Caco-2 (cell line): ENCODE measurements around the gene TRAPPC6A. TPM values are rescaled to one million over a fixed set of nuclear protein-coding genes. Genes with fewer than 3 reads are reported as not detected.
A peak's percentile ranks its signal among the peaks of the same experiment; 100 is the strongest.

Source experiments
- BruUV-seq: library from RNA; stranded (reverse); fragments of 400-500 nt; replicated peaks from 2 replicates; lab custom pipeline; 2021; lab: Mats Ljungman, UMichigan
- CTCF ChIA-PET: fragments of 300-600 bp; sonication (Branson Sonifier 250); formaldehyde crosslinking; loops from one replicate; lab custom pipeline; 2022; ENCODE audit warnings: antibody characterized with exemption; lab: Charles Lee
- POLR2A ChIA-PET: fragments of 300-600 bp; sonication (Branson Sonifier 250); formaldehyde crosslinking; loops from one replicate; lab custom pipeline; 2022; ENCODE audit warnings: antibody characterized with exemption; lab: Charles Lee
- DNase-seq, 2 experiments: peaks; one replicate each; pipeline versions ENCODE4 v3.0.0 to v3.0.0-alpha.2; 2020 to 2022
- H3K27me3 ChIP-seq: replicated peaks from 2 replicates; pipeline ENCODE4 v1.6.0; 2011; ENCODE audit warnings: low read length; ENCODE audit not compliant: control insufficient read depth, insufficient read depth
- H3K36me3 ChIP-seq: 2 replicates; pipeline ENCODE4 v1.5.1; 2011; ENCODE audit warnings: low read length; ENCODE audit not compliant: control insufficient read depth, insufficient read depth
- H3K4me1 ChIP-seq: fragments of 250-450 bp; sonication (Bioruptor Pico); 2 replicates; pipeline ENCODE4 v1.5.1; 2020; ENCODE audit warnings: mild to moderate bottlenecking
- H3K4me3 ChIP-seq: 2 replicates; pipeline ENCODE4 v1.5.1; 2011; ENCODE audit warnings: low read depth, mild to moderate bottlenecking, control low read depth, low read length
- H3K9me3 ChIP-seq: fragments of 250-450 bp; sonication (Bioruptor Pico); 2 replicates; pipeline ENCODE4 v1.5.1; 2020; ENCODE audit warnings: mild to moderate bottlenecking, moderate library complexity
- H3K27ac Mint-ChIP-seq: one replicate; pipeline ENCODE4 v1.8.0; 2022; ENCODE audit warnings: mixed read lengths; ENCODE audit not compliant: unreplicated experiment
- H3K27me3 Mint-ChIP-seq: one replicate; pipeline ENCODE4 v1.8.0; 2022; ENCODE audit warnings: mixed read lengths; ENCODE audit not compliant: insufficient read depth, unreplicated experiment
- H3K36me3 Mint-ChIP-seq: one replicate; pipeline ENCODE4 v1.8.0; 2022; ENCODE audit warnings: mild to moderate bottlenecking, mixed read lengths; ENCODE audit not compliant: insufficient read depth, unreplicated experiment
- H3K4me1 Mint-ChIP-seq: one replicate; pipeline ENCODE4 v1.8.0; 2022; ENCODE audit warnings: low read depth, mixed read lengths; ENCODE audit not compliant: unreplicated experiment
- H3K4me3 Mint-ChIP-seq: one replicate; pipeline ENCODE4 v1.8.0; 2022; ENCODE audit warnings: mild to moderate bottlenecking, moderate library complexity, mixed read lengths; ENCODE audit not compliant: unreplicated experiment
- H3K9me3 Mint-ChIP-seq: one replicate; pipeline ENCODE4 v1.8.0; 2022; ENCODE audit warnings: mixed read lengths; ENCODE audit not compliant: unreplicated experiment
- CTCF ChIP-seq, 2 experiments: fragments of 200-600 bp in 1 of 2; IDR thresholded peaks; 1 replicate in 1 of 2; 2 replicates in 1 of 2; pipeline versions ENCODE4 v1.5.1 to v1.8.0; 2011 to 2022; ENCODE audit warnings: antibody characterized with exemption in 1 of 2, control low read depth in 1 of 2, inconsistent platforms in 1 of 2, low read depth in 1 of 2, low read length in 1 of 2, mild to moderate bottlenecking in 1 of 2, moderate library complexity in 1 of 2; ENCODE audit not compliant: insufficient read depth in 1 of 2, severe bottlenecking in 1 of 2, unreplicated experiment in 1 of 2
- intact Hi-C: fragments of 100-400 bp; cut with micrococcal nuclease; formaldehyde crosslinking; loops from one replicate; pipeline ENCODE4 v1.10.0; 2022; ENCODE audit not compliant: unreplicated experiment
- total RNA-seq: library from RNA; stranded (reverse); gene quantifications from 2 replicates; pipeline ENCODE4 v1.2.3, GENCODE V29; 2022

The TRAPPC6A gene
- total RNA-seq, 1 experiment from 2014 or later = 53.2 TPM

- intact Hi-C loops = no loop called here
- Mint-ChIP-seq H3K27me3 (no peaks in the 10 kb centered on the region), H3K27ac (peak overlapping the region; percentile 6), H3K9me3 (no peaks in the 10 kb centered on the region), H3K4me1 (no peaks in the 10 kb centered on the region), H3K36me3 (peaks cover 31% of the 10 kb centered on the region), H3K4me3 (no peak overlapping the region)
- Histone ChIP-seq H3K4me3 (no peak overlapping the region), H3K27me3 (no peaks in the 10 kb centered on the region), H3K9me3 (no peaks in the 10 kb centered on the region), H3K36me3 (peaks cover 1% of the 10 kb centered on the region; the same call in 1 of the 2 replicates), H3K4me1 (no peaks in the 10 kb centered on the region)
- BruUV-seq = no TSS peak
- TF ChIP-seq CTCF (IDR thresholded peaks at IDR 0.05; ENCODE audit: insufficient read depth in 1 of 2, low read depth in 1 of 2, low read length in 1 of 2, severe bottlenecking in 1 of 2, unreplicated experiment in 1 of 2) = no peak
- ChIA-PET CTCF (interaction anchor here (0.5 kb wide), 1 partner anchor 47 kb away, joined by 3 read pairs; no protein-coding TSS in a partner anchor), POLR2A (no interaction called here)
- no peak for DNase-seq
Observed at GRCh38 chr19:45137179-45137761, 40.8 kb downstream of the TRAPPC6A start.

- Mint-ChIP-seq H3K4me1 (no peaks in the 10 kb centered on the region), H3K4me3 (no peak overlapping the region), H3K27me3 (no peaks in the 10 kb centered on the region), H3K27ac (peak overlapping the region; percentile 6), H3K36me3 (peaks cover 32% of the 10 kb centered on the region), H3K9me3 (no peaks in the 10 kb centered on the region)
- Histone ChIP-seq H3K36me3 (peaks cover 1% of the 10 kb centered on the region; the same call in 1 of the 2 replicates), H3K9me3 (no peaks in the 10 kb centered on the region), H3K27me3 (no peaks in the 10 kb centered on the region), H3K4me3 (no peak overlapping the region), H3K4me1 (no peaks in the 10 kb centered on the region)
- CTCF ChIA-PET = interaction anchor here (0.5 kb wide), 1 partner anchor 46 kb away, joined by 3 read pairs; no protein-coding TSS in a partner anchor
- DNase-seq = no peak
- intact Hi-C loops = no loop called here
- POLR2A ChIA-PET = no interaction called here
- no TSS peak for BruUV-seq
- TF ChIP-seq CTCF (IDR thresholded peaks at IDR 0.05; ENCODE audit: insufficient read depth in 1 of 2, low read depth in 1 of 2, low read length in 1 of 2, severe bottlenecking in 1 of 2, unreplicated experiment in 1 of 2) = no peak
Observed at GRCh38 chr19:45136507-45137178, 41.4 kb downstream of the TRAPPC6A start.

GRCh38 chr19:45135176-45135885, 42.7 kb downstream of the TRAPPC6A start:
- CTCF ChIA-PET = no interaction called here
- Mint-ChIP-seq H3K9me3 (no peaks in the 10 kb centered on the region), H3K36me3 (peaks cover 24% of the 10 kb centered on the region), H3K27ac (no peak overlapping the region), H3K27me3 (no peaks in the 10 kb centered on the region), H3K4me3 (no peak overlapping the region), H3K4me1 (no peaks in the 10 kb centered on the region)
- no peaks in the 10 kb centered on the region for H3K27me3 ChIP-seq
- BruUV-seq = no TSS peak
- POLR2A ChIA-PET = no interaction called here
- H3K4me1 ChIP-seq = no peaks in the 10 kb centered on the region
- no peak for TF ChIP-seq CTCF (IDR thresholded peaks at IDR 0.05; ENCODE audit: insufficient read depth in 1 of 2, low read depth in 1 of 2, low read length in 1 of 2, severe bottlenecking in 1 of 2, unreplicated experiment in 1 of 2)
- H3K4me3 ChIP-seq = no peak overlapping the region
- intact Hi-C loops = no loop called here
- no peaks in the 10 kb centered on the region for H3K9me3 ChIP-seq
- H3K36me3 ChIP-seq = peaks cover 1% of the 10 kb centered on the region; the same call in 1 of the 2 replicates
- no peak for DNase-seq
